Activated T-cell treated with anti-CD3 and anti-CD28 coated beads, Interleukin-2, amount 50 U/mL, for 1 hour (primary cell): ENCODE data around the gene SKIDA1.
"Not testable (repeated sequence)": the region's sequence is repeated elsewhere in the genome, so short reads cannot be mapped to it uniquely, and the experiment has no call there.

Source experiments
- DNase-seq: peaks from one replicate; pipeline ENCODE4 v3.0.0-alpha.2; 2020

The SKIDA1 gene

DNA sequence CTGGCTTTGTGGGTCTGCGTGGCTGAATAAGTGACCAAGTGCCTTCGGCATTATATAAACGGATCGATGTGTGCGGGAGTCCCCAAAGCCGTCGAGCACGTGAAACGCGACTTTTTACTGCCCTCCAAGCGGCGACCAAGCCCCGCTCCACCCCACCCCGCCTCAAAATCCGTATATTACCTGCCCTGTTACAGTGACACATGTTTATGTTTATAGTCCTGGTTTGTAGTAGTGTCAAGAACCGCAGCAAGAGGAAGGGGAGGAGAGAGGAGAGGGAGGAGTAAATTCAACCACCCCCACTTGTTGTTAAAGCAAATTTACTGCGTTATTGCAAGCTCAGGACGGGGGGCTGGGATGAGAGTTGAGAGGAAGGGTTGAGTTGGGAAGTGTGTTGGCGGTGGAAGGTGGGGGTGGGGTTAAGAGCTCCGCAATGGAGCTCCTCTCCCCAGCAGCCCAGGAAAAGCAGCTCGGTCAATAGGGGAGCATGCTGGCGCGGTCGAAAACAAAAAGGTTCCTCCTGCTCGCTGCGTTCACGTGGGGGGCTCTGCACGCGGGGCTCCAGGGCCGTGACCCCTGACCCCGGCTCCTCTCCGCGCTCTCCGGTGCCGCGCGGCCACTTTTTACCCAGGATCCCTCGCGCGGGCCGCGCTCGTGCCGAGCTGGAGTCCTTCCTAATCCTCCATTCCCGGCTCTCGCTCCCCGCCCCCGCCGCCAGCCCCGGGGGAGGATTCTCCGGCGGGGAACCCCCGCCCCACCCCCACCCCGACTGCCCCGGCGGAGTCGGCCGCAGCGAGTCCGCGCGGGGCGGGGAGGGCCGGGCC lies at the start of gene SKIDA1:
TSS of gene SKIDA1 (minus strand) at position 316 of the 821 bp plus-strand sequence. CDS start 7,860 bp downstream, outside the sequence.
- DNase-seq, result peak; percentile 62

DNA sequence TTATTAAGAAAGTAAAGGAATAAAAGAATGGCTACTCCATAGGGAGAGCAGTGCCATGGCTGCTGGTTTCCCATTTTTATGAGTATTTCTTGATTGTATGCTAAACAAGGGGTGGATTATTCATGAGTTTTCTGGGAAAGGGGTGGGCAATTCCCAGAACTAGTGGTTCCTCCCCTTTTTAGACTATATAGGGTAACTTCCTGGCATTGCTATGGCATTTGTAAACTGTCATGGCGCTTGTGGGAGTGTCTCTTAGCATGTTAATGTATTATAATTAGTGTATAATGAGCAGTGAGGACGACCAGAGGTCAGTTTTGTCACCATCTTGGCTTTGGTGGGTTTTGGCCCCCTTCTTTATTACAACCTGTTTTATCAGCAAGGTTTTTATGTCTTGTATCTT lies 49.0 kb upstream of the SKIDA1 start:
- DNase-seq, result not testable (repeated sequence)

DNA sequence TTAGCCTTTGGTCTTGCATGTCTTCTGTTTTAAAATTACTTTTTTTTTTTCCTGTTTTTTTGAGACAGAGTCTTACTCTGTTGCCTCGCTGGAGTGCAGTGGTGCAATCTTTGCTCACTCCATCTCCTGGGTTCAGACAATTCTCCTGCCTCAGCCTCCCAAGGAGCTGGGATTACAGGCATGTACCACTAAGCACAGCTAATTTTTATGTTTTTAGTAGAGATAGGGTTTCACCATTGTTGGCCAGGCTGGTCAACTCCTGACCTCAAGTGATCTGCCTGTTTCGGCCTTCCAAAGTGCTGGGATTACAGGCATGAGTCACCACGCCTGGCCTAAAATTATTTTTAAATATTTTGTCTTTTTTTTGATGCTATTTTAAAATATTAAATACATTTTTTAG lies 47.1 kb upstream of the SKIDA1 start:
- no peak for DNase-seq

DNA sequence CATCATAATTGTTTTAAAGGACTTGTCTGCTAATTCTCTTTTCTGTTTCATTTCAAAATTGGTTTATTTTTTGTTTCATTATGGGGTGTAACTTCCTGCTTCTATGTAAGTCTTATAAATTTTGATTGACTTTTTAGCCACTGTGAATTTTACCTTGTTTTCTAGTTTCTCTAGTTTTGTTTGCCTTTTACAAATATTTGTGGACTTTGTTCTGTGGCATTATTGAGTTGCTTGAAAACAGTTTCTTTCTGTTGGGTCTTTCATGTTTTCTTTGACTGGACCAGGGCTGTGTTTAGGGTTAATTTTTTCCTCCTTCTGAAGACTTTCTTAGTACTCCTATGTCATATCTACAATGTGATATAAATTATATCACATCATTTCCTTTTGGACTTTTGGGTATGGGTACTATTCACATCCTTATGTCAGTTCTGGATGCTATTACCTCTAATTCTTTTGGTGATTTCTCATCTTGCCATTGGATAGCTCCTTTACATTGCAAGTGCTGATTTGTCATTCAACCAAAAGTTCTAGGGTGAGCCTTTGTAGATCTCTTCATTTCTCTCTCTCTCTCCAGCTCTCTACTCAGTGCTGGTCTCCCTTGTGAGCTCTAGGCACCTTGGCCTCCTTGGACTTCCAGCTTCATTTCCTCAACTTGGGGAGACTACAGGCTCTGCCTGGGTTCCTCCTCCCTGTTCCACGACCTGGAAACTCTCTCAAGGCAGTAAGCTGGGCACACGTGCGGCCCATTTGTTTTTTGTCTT lies 45.5 kb upstream of the SKIDA1 start:
- no peak for DNase-seq

DNA sequence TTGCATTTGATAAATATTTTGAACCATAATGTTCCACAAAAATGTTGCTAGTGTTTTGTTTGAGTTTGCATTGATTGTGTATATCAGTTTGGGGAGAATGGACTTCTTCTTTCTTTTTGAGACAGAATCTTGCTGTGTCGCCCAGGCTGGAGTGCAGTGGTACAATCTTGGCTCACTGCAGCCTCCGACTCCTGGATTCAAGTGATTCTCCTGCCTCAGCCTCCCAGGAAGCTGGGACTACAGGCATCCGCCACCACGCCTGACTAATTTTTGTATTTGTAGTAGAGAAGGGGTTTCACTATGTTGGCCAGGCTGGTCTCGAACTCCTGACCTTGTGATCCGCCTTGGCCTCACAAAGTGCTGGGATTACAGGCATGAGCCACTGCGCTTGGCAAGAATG lies 33.5 kb upstream of the SKIDA1 start:
- not testable (repeated sequence) for DNase-seq

DNA sequence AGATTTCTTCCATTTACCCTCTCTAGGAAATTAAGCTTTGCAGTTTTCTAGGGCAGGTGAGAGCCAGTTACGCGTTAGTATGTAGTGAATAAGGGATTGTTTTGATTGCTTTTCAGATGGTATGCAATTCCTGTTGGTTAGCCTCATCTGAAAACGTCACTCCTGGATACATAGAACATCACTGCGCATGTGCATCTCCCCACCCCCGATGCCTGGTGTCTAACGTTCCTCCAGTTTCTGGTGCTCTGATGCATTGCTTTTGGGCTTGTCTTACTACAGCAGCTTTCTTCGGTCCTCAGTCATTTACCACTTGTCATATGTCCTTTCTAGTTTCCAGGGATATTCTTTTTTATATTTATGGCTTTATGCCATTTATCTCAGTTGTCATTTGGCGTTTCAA lies 31.0 kb upstream of the SKIDA1 start:
- DNase-seq, result no peak

DNA sequence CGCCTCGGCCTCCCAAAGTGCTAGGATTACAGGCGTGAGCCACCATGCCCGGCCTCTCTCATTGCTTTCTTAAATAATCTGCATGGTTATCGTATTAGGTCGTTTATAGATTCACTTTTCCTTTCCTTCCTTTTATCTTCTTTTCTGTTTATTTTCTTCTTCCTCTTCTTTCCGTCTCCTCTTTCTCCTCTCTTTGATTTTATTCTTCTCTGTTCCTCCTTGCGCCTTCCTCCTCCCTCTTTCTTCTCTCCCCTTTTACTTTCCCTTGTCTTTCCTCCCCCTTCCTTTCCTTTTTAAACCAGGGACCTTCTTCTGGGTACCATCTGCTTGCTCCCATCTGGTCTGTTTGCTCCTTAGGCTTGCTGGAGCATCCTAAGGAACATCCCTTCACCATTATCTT lies 27.2 kb upstream of the SKIDA1 start:
- DNase-seq, result no peak

DNA sequence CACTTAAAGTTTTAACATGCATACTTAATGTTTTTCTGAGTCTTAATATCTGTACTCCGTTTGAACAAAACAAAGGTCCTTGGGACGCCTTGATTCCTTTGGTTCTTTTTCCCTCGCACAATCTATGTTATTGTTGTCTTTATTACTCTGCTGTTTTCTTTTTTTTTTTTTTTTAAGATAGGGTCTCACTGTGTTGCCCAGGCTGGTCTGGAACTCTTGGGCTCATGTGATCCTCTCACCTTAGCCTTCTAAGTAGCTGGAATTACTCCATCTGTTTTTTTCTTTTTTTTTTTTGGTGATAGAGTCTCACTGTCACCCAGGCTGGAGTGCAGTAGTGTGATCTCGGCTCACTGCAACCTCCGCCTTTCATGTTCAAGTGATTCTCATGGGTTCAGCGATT lies 21.8 kb upstream of the SKIDA1 start:
- no peak for DNase-seq

DNA sequence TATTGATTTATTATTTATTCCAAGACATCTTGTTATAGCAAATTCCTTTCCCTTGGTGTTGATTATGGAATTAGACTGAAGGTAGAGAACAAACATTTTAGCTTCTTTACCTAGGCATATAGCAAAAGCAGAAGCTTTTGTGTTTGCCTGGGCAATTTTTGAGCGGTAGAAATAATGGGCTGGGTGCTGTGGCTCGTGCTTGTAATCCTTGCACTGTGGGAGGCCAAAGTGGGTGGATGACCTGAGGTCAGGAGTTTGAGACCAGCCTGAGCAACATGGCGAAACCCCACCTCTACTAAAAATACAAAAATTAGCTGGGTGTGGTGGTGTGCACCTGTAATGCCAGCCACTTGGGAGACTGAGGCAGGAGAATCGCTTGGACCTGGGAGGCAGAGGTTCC lies 15.2 kb upstream of the SKIDA1 start:
- DNase-seq, result not testable (repeated sequence)

DNA sequence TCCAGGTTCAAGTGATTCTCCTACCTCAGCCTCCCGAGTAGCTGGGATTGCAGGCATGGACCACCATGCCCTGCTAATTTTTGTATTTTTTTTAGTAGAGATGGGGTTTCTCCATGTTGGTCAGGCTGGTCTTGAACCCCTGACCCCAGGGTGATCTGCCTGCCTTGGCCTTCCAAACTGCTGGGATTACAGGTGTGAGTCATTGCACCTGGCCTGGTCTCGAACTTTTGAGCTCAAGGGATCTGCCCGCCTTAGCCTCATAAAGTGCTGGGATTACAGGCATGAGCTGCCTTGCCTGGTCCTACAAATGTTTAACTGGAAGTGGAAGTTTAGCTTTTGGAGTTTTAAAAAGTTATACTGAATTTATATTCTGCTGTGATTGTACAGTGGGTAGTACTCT lies 11.4 kb upstream of the SKIDA1 start:
- no peak for DNase-seq

DNA sequence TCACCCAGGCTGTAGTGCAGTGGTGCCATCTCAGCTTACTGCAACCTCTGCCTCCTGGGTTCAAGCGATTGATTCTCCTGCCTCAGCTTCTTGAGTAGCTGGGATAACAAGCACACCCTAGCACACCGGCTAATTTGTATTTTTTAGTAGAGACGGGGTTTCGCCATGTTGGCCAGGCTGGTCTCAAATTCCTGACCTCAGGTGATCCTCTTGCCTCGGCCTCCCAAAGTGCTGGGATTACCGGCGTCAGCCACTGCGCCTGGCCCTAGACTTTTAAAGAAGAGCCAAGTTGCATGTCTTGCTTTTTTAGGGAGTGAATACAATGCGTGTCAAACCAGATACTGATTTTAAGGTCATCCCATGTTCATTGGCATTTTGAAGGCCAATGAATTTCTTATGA lies 10.5 kb upstream of the SKIDA1 start:
- not testable (repeated sequence) for DNase-seq

DNA sequence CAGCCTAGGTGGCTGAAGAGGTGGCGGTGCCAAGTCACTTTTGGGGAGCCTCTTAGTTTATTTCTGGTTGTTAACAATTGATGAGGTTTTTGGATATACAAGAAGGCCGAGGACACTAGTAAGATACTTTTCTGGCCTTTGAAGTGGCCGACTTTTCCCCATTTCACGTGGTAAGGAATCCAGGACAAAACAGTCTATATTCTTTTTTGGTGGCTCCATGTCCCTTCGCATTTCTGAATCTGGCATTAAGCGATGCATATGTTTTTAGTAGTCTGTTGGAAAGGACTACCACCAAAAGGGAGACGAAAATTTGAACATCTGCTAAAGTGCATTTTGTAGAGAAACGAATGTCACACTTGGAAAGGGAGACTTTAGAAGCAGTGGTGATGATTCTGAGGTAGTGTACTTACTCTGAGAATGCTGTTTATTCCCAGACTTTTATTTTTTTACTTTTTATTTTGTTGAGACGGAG lies 10.0 kb upstream of the SKIDA1 start:
- DNase-seq, result no peak

DNA sequence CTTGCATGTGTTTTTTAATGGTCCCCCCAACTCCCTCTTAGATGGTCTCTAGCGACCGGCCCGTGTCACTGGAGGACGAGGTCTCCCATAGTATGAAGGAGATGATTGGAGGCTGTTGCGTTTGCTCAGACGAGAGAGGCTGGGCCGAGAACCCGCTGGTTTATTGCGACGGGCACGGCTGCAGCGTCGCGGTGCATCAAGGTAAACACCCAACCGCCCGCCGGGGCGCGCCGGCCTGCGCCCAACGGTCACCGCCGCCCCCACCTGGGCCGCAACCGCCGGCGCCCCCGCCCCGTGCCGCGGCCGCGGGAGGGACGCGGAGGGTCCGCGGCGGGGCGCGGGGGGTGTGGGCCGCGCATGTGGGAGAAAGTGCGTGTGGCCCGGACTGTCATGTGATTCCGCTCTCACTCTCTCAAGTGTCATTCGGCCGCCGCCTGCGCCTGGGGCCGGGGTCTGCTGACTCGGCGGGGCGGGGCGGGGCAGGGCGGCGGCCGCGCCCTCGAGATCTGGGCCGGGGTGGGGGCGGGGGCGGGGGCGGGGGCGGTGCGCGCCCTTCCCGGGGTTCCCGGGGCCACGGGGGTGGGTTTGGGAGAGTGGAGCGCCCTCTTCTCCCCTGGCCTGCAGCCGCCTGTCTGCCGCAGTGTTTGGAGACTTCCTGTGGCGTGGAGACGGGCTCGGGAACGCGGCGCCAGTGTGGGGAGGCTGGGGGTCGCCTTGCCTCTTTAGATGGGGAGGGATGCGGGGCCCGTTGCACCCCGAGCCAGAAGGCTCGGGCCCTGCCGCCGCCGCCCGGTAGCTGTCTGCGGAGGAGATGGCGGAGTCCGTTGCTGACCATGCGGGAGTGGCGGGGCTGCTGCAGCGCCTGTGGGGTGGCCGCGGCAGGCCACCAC lies 9.4 kb upstream of the SKIDA1 start:
- peak; percentile 41 for DNase-seq

DNA sequence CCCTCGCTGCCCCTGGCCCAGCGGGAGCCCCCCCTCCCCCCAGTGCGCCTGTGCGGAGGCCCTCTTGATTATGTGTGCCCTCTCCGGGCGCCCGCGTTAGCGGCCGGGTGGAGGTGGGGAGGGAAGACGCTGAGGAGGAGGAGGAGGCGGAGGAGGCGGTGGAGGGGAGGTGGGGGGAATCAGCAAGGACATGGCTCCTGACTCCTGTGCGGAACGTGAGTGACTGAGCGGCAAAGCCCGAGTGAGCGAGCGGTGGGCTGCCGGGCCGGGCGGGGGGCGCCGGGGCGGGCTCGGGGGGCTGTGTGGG lies 8.8 kb upstream of the SKIDA1 start:
- no peak for DNase-seq

DNA sequence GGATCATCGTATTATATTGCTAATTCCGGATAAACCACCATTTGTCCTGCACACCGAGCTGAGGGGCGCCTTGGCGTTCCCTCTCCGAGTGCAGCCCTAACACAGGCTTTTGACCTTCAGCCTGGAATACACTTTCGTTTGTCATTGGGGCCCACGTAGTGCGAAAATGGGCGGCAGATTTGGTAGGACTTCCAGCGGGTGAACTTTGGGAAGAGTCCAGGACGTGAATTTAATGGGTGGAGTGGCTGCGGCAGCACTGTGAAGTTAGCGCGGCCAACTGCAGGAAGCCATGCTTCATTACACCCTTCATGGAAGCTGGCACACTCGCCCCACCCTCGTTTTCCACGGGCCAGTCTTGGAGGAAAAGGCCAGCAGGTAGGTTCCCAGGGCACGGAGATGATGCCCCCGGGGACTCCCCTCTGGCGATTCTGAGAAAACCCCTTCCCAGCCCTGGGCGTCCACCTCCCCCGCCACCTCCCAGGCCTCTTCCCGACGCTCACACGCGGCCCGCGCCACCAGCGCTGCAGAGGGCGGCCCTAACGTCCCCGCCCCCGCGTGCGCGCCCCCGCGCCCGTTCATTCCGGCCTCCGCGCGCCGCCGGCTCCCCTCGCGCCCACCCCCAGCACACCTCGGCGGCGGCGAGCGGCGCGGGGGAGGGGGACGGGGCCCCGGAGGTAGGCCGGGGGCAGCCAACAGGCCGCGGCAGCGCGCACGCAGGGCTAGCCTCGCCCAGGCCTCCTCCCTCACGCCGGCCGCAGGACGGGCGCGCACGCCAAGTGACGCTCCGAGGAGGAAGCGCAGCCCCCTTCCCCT lies 8.2 kb upstream of the SKIDA1 start, which contains the start of gene MLLT10:
TSS of gene MLLT10 (plus strand) at position 766 of the 813 bp plus-strand sequence. CDS start 413 bp downstream, outside the sequence.
- DNase-seq, result peak; percentile 93

DNA sequence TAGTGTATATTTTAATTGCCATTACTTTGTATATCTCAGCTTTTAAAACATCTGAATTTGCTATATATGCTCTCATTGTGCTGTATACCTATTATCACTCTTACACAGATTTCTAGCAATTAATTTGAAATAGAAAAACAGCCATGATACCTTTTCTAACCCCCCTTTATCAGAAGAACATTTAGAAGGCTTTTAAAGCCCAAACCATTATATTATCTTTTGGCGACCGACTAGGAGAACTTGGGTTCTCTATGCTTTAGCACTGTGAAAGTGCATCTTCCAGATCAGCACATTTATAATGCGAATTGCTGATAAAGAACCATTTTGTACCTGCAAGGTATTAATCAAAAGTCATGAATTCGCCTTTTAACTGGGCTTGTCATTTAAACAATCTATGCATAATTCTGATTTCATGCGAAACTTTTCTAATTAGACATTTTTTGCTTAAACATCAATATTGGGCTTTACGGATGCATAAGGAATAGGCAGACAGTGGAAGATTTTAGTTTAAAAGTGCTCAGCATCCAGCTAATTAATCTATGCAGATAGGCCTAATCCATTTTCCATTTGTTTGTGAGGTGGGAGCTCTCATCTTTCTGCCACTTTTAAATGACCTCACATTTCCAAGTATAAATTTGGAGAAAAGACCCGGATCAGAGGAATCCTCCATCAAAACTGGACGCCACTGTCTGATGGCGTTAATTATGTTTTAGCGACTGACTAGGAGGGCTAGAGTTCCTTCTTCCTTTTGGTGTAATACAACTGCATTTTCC lies 7.4 kb upstream of the SKIDA1 start:
- no peak for DNase-seq

DNA sequence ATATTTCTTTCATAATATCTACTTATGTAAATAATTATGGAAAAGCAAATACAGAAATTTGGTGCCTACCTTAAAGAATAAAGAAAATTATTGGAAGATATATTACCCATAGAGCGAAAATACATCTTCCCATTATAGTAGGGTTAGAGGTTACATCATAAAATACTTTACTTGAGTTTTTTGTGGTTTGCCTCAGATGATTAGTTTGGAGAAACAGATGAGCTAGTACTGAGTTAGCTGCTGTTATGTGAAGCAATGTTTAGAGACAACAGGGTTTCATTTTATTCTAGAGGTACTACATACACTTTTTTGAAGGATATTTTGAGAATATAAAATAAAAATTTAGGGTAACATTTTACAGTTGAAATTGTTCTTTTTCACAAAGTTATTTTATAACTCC lies 5.7 kb upstream of the SKIDA1 start:
- DNase-seq, result no peak

DNA sequence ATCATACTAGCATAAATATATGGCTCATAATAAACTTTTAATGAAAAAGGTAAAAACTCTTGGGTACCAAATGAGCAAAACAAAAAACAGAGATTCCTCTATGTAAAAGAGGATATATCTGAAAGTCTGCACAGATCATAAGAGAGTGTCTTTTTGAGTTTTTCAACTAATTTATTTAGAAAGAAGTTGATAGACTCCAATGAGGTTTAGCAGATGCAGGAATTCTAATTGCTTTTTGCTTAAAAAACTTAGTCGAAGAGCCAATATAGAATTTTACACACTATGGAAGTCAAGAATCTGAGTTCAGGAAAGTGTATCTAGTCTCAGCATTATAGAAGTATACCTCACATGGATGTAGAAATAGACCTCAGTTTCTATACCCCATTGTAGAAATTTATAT lies 5.2 kb upstream of the SKIDA1 start:
- no peak for DNase-seq

DNA sequence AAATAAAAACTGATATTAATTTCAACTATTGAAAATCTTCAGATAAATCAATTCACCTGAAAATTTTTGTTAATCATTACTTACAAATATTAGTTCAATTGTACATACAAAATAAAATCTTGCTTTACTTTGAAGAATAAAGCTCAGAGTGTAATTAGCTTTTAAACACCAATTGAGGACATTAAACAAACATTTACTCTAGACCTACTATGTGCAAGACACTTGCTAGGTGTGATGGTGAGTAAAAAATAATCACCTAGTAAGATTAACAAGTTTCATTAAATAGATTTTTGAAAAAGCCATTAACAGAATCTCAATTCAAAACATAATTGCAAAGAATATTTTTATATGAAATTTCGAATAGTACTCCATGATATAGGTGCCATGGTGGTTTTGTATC lies 4.7 kb upstream of the SKIDA1 start:
- no peak for DNase-seq

DNA sequence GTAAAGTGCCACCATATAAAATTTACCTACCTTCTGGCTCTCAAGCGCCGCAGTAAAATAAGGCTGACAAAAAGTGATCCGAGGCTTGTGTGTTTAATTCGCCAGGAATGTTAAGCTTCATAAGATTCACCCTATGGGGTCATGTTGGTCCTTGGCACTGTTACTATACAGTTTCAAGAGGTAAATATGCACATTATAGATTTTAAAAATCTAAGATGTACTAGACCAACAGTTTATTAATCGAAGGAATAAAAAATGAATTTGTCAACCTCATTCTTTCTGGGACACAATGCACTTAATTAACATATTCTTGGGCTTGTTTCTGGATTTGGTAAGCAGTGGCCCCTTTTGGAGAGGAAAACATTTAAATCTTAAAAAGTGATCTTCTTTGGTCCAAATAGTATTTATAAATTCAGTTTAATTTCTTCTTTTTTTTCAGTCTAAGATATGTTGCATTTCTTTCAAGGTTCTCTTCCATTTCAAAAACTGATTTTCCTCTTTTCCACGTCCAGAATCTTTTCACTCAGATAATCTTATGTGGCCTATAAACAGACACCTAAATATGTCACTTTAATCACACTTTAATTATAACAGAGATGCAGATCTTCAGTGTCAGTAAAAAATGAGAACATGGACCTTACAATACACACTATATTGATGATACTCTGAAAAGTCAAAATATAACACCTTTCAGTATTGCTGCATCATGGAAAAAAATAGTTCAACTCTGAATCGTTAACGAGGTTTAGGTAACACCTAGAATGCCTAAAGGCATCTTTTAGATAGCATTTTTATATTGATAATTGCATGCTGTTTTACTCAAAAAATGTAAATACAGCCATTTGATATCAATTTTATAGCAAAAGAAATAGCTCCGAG lies 3.8 kb upstream of the SKIDA1 start:
- no peak for DNase-seq
